ENCODE measurements around the gene GNGT1. TPM values are rescaled to one million over a fixed set of nuclear protein-coding genes. Genes with fewer than 3 reads are reported as not detected.

Gene GNGT1
- total RNA-seq, 1 experiment from 2014 or later = 0.63 TPM

DNA sequence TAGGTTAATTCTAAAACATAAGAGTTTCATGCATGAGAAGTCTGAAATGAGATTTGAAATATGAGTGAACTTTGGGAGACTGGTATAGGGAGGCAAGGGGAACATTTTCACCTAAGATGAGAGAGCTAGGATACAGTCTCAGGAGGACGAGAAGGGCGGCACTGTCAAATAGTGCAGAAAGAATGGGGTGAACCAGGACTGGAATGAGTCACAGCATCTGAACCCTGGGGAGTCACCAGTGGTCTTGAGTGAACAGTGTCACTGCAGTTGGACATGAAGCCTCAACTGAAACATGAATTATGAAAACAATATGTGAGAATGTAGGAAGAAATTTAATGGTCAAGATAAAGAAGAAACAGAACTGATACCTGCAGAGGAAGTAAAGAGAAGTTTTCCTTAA, 48.9 kb downstream of the GNGT1 start:
- TF ChIP-seq MXD4 (CRISPR knock-in tag; IDR thresholded peaks at IDR 0.05; ENCODE audit: borderline replicate concordance) (no peak), KAT7 (CRISPR knock-in tag; IDR thresholded peaks at IDR 0.05; ENCODE audit: borderline replicate concordance) (no peak), TEAD4 (CRISPR knock-in tag; IDR thresholded peaks at IDR 0.05) (no peak)
- TF ChIP-seq, protein P1, sequence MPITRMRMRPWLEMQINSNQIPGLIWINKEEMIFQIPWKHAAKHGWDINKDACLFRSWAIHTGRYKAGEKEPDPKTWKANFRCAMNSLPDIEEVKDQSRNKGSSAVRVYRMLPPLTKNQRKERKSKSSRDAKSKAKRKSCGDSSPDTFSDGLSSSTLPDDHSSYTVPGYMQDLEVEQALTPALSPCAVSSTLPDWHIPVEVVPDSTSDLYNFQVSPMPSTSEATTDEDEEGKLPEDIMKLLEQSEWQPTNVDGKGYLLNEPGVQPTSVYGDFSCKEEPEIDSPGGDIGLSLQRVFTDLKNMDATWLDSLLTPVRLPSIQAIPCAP (CRISPR knock-in tag; IDR thresholded peaks at IDR 0.05) = no peak
- TF ChIP-seq, protein P2, sequence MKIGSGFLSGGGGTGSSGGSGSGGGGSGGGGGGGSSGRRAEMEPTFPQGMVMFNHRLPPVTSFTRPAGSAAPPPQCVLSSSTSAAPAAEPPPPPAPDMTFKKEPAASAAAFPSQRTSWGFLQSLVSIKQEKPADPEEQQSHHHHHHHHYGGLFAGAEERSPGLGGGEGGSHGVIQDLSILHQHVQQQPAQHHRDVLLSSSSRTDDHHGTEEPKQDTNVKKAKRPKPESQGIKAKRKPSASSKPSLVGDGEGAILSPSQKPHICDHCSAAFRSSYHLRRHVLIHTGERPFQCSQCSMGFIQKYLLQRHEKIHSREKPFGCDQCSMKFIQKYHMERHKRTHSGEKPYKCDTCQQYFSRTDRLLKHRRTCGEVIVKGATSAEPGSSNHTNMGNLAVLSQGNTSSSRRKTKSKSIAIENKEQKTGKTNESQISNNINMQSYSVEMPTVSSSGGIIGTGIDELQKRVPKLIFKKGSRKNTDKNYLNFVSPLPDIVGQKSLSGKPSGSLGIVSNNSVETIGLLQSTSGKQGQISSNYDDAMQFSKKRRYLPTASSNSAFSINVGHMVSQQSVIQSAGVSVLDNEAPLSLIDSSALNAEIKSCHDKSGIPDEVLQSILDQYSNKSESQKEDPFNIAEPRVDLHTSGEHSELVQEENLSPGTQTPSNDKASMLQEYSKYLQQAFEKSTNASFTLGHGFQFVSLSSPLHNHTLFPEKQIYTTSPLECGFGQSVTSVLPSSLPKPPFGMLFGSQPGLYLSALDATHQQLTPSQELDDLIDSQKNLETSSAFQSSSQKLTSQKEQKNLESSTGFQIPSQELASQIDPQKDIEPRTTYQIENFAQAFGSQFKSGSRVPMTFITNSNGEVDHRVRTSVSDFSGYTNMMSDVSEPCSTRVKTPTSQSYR (CRISPR knock-in tag; IDR thresholded peaks at IDR 0.05) = no peak
- TF ChIP-seq, protein P3, sequence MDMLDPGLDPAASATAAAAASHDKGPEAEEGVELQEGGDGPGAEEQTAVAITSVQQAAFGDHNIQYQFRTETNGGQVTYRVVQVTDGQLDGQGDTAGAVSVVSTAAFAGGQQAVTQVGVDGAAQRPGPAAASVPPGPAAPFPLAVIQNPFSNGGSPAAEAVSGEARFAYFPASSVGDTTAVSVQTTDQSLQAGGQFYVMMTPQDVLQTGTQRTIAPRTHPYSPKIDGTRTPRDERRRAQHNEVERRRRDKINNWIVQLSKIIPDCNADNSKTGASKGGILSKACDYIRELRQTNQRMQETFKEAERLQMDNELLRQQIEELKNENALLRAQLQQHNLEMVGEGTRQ (CRISPR knock-in tag; IDR thresholded peaks at IDR 0.05) = no peak
- Mint-ChIP-seq H3K36me3 (no peaks in the 10 kb centered on the region), H3K4me1 (peaks cover 4% of the 10 kb centered on the region; the same call in 1 of the 2 replicates), H3K4me3 (no peak overlapping the region), H3K27ac (no peak overlapping the region), H3K9me3 (no peaks in the 10 kb centered on the region), H3K27me3 (ENCODE audit: low read depth) (no peaks in the 10 kb centered on the region)
- DNase-seq (ENCODE audit: low spot score) = no peak
- ATAC-seq = no peak
- POLR2A ChIA-PET = no interaction called here
- CTCF ChIA-PET = no interaction called here

DNA sequence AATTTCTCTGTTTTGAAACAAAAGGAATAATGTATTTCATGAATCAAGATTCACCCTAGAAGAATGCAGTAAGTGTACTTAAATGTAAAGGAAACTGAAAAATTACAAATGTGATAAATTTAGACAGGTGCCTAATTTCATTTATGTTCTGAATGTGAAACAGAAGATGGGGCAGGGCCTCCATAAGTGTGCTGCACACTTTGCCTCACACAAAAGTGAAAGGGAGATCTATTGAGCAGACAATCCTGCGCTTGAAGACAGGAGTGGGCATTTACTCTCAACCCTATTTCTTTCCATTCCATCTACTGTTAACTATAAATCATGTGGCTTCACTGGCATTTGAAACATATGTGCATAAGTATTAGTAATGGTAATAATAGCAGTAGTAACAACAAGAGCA, 51.4 kb downstream of the GNGT1 start:
- H3K4me3 Mint-ChIP-seq = no peak overlapping the region
- ATAC-seq (no peak), DNase-seq (ENCODE audit: low spot score) (no peak)
- H3K4me1 Mint-ChIP-seq = no peaks in the 10 kb centered on the region
- ChIA-PET POLR2A (no interaction called here), CTCF (no interaction called here)
- no peaks in the 10 kb centered on the region for H3K36me3 Mint-ChIP-seq
- no peaks in the 10 kb centered on the region for H3K9me3 Mint-ChIP-seq
- H3K27ac Mint-ChIP-seq = no peak overlapping the region
- no peaks in the 10 kb centered on the region for H3K27me3 Mint-ChIP-seq (ENCODE audit: low read depth)
- TF ChIP-seq EMX1 (CRISPR knock-in tag; IDR thresholded peaks at IDR 0.05) (no peak), FOXJ3 (CRISPR knock-in tag; IDR thresholded peaks at IDR 0.05; ENCODE audit: borderline replicate concordance) (no peak), SMAD4 (CRISPR knock-in tag; IDR thresholded peaks at IDR 0.05) (no peak), TEAD1 (CRISPR knock-in tag; IDR thresholded peaks at IDR 0.05) (no peak), TCF7 (CRISPR knock-in tag; IDR thresholded peaks at IDR 0.05; ENCODE audit: low read depth) (no peak), PRRX2 (CRISPR knock-in tag; IDR thresholded peaks at IDR 0.05) (no peak), SMAD3 (CRISPR knock-in tag; IDR thresholded peaks at IDR 0.05; ENCODE audit: borderline replicate concordance) (no peak), NFE2L1 (CRISPR knock-in tag; IDR thresholded peaks at IDR 0.05) (no peak), ZNF671 (CRISPR knock-in tag; IDR thresholded peaks at IDR 0.05) (no peak), GABPB1 (CRISPR knock-in tag; IDR thresholded peaks at IDR 0.05) (no peak), MYBL2 (CRISPR knock-in tag; IDR thresholded peaks at IDR 0.05) (no peak), SOX15 (CRISPR knock-in tag; IDR thresholded peaks at IDR 0.05) (no peak), NFYB (CRISPR knock-in tag; conservative IDR thresholded peaks at IDR 0.05; ENCODE audit: low read depth) (no peak)
- TF ChIP-seq, protein P4, sequence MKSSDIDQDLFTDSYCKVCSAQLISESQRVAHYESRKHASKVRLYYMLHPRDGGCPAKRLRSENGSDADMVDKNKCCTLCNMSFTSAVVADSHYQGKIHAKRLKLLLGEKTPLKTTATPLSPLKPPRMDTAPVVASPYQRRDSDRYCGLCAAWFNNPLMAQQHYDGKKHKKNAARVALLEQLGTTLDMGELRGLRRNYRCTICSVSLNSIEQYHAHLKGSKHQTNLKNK (CRISPR knock-in tag; IDR thresholded peaks at IDR 0.05) = no peak
- TF ChIP-seq, protein P5, sequence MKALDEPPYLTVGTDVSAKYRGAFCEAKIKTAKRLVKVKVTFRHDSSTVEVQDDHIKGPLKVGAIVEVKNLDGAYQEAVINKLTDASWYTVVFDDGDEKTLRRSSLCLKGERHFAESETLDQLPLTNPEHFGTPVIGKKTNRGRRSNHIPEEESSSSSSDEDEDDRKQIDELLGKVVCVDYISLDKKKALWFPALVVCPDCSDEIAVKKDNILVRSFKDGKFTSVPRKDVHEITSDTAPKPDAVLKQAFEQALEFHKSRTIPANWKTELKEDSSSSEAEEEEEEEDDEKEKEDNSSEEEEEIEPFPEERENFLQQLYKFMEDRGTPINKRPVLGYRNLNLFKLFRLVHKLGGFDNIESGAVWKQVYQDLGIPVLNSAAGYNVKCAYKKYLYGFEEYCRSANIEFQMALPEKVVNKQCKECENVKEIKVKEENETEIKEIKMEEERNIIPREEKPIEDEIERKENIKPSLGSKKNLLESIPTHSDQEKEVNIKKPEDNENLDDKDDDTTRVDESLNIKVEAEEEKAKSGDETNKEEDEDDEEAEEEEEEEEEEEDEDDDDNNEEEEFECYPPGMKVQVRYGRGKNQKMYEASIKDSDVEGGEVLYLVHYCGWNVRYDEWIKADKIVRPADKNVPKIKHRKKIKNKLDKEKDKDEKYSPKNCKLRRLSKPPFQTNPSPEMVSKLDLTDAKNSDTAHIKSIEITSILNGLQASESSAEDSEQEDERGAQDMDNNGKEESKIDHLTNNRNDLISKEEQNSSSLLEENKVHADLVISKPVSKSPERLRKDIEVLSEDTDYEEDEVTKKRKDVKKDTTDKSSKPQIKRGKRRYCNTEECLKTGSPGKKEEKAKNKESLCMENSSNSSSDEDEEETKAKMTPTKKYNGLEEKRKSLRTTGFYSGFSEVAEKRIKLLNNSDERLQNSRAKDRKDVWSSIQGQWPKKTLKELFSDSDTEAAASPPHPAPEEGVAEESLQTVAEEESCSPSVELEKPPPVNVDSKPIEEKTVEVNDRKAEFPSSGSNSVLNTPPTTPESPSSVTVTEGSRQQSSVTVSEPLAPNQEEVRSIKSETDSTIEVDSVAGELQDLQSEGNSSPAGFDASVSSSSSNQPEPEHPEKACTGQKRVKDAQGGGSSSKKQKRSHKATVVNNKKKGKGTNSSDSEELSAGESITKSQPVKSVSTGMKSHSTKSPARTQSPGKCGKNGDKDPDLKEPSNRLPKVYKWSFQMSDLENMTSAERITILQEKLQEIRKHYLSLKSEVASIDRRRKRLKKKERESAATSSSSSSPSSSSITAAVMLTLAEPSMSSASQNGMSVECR (CRISPR knock-in tag; IDR thresholded peaks at IDR 0.05; ENCODE audit: borderline replicate concordance) = no peak
- TF ChIP-seq, protein P6, sequence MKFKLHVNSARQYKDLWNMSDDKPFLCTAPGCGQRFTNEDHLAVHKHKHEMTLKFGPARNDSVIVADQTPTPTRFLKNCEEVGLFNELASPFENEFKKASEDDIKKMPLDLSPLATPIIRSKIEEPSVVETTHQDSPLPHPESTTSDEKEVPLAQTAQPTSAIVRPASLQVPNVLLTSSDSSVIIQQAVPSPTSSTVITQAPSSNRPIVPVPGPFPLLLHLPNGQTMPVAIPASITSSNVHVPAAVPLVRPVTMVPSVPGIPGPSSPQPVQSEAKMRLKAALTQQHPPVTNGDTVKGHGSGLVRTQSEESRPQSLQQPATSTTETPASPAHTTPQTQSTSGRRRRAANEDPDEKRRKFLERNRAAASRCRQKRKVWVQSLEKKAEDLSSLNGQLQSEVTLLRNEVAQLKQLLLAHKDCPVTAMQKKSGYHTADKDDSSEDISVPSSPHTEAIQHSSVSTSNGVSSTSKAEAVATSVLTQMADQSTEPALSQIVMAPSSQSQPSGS (CRISPR knock-in tag; IDR thresholded peaks at IDR 0.05; ENCODE audit: borderline replicate concordance, low read depth) = no peak
- TF ChIP-seq, protein P7, sequence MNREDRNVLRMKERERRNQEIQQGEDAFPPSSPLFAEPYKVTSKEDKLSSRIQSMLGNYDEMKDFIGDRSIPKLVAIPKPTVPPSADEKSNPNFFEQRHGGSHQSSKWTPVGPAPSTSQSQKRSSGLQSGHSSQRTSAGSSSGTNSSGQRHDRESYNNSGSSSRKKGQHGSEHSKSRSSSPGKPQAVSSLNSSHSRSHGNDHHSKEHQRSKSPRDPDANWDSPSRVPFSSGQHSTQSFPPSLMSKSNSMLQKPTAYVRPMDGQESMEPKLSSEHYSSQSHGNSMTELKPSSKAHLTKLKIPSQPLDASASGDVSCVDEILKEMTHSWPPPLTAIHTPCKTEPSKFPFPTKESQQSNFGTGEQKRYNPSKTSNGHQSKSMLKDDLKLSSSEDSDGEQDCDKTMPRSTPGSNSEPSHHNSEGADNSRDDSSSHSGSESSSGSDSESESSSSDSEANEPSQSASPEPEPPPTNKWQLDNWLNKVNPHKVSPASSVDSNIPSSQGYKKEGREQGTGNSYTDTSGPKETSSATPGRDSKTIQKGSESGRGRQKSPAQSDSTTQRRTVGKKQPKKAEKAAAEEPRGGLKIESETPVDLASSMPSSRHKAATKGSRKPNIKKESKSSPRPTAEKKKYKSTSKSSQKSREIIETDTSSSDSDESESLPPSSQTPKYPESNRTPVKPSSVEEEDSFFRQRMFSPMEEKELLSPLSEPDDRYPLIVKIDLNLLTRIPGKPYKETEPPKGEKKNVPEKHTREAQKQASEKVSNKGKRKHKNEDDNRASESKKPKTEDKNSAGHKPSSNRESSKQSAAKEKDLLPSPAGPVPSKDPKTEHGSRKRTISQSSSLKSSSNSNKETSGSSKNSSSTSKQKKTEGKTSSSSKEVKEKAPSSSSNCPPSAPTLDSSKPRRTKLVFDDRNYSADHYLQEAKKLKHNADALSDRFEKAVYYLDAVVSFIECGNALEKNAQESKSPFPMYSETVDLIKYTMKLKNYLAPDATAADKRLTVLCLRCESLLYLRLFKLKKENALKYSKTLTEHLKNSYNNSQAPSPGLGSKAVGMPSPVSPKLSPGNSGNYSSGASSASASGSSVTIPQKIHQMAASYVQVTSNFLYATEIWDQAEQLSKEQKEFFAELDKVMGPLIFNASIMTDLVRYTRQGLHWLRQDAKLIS (CRISPR knock-in tag; IDR thresholded peaks at IDR 0.05; ENCODE audit: borderline replicate concordance) = no peak
